ENCODE data around the gene DNAJC16.

Gene DNAJC16

GRCh38 chr1:15526490-15527339, at the start of gene DNAJC16 (continued):
- no peak for TF ChIP-seq ZNF37A (tag by site-specific recombination; IDR thresholded peaks at IDR 0.05)
- TF ChIP-seq, protein P1, sequence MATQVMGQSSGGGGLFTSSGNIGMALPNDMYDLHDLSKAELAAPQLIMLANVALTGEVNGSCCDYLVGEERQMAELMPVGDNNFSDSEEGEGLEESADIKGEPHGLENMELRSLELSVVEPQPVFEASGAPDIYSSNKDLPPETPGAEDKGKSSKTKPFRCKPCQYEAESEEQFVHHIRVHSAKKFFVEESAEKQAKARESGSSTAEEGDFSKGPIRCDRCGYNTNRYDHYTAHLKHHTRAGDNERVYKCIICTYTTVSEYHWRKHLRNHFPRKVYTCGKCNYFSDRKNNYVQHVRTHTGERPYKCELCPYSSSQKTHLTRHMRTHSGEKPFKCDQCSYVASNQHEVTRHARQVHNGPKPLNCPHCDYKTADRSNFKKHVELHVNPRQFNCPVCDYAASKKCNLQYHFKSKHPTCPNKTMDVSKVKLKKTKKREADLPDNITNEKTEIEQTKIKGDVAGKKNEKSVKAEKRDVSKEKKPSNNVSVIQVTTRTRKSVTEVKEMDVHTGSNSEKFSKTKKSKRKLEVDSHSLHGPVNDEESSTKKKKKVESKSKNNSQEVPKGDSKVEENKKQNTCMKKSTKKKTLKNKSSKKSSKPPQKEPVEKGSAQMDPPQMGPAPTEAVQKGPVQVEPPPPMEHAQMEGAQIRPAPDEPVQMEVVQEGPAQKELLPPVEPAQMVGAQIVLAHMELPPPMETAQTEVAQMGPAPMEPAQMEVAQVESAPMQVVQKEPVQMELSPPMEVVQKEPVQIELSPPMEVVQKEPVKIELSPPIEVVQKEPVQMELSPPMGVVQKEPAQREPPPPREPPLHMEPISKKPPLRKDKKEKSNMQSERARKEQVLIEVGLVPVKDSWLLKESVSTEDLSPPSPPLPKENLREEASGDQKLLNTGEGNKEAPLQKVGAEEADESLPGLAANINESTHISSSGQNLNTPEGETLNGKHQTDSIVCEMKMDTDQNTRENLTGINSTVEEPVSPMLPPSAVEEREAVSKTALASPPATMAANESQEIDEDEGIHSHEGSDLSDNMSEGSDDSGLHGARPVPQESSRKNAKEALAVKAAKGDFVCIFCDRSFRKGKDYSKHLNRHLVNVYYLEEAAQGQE (tag by site-specific recombination; IDR thresholded peaks at IDR 0.05), result no peak
- TF ChIP-seq, protein P2, sequence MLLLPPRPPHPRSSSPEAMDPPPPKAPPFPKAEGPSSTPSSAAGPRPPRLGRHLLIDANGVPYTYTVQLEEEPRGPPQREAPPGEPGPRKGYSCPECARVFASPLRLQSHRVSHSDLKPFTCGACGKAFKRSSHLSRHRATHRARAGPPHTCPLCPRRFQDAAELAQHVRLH (tag by site-specific recombination; IDR thresholded peaks at IDR 0.05), result peak; percentile 53; the same call in 1 of the 2 replicates
- no peak for TF ChIP-seq ZNF837 (tag by site-specific recombination; IDR thresholded peaks at IDR 0.05)
- no peak for TF ChIP-seq ZNF221 (tag by site-specific recombination; IDR thresholded peaks at IDR 0.05; ENCODE audit: borderline replicate concordance)
- TF ChIP-seq ZNF335 (tag by site-specific recombination; conservative IDR thresholded peaks at IDR 0.05), result peak; percentile 86
- TF ChIP-seq ZNF555 (tag by site-specific recombination; conservative IDR thresholded peaks at IDR 0.05), result no peak
- TF ChIP-seq ZNF530 (tag by site-specific recombination; IDR thresholded peaks at IDR 0.05; ENCODE audit: low read depth), result no peak
- peak; percentile 72; the same call in 1 of the 2 replicates for TF ChIP-seq PRDM4 (tag by site-specific recombination; IDR thresholded peaks at IDR 0.05)
- TF ChIP-seq ZEB2 (tag by site-specific recombination; IDR thresholded peaks at IDR 0.05), result peak; percentile 92
- TF ChIP-seq ZBTB21 (tag by site-specific recombination; IDR thresholded peaks at IDR 0.05), result peak; percentile 51; the same call in 1 of the 2 replicates
- TF ChIP-seq ZNF366 (tag by site-specific recombination; conservative IDR thresholded peaks at IDR 0.05), result no peak
- TF ChIP-seq ZNF707 (tag by site-specific recombination; IDR thresholded peaks at IDR 0.05), result no peak
- TF ChIP-seq ZNF791 (tag by site-specific recombination; IDR thresholded peaks at IDR 0.05), result no peak
- TF ChIP-seq, protein P3, sequence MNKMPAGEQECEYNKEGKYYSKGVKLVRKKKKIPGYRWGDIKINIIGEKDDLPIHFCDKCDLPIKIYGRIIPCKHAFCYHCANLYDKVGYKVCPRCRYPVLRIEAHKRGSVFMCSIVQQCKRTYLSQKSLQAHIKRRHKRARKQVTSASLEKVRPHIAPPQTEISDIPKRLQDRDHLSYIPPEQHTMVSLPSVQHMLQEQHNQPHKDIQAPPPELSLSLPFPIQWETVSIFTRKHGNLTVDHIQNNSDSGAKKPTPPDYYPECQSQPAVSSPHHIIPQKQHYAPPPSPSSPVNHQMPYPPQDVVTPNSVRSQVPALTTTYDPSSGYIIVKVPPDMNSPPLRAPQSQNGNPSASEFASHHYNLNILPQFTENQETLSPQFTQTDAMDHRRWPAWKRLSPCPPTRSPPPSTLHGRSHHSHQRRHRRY (tag by site-specific recombination; IDR thresholded peaks at IDR 0.05), result no peak
- TF ChIP-seq ZXDB (tag by site-specific recombination; IDR thresholded peaks at IDR 0.05), result peak; percentile 88
- TF ChIP-seq PBX3 (CRISPR knock-in tag; IDR thresholded peaks at IDR 0.05), result no peak
- peak; percentile 81 for TF ChIP-seq KLF16 (tag by site-specific recombination; IDR thresholded peaks at IDR 0.05)
- peak; percentile 68 for TF ChIP-seq GLIS1 (tag by site-specific recombination; IDR thresholded peaks at IDR 0.05)
- TF ChIP-seq, protein P4, sequence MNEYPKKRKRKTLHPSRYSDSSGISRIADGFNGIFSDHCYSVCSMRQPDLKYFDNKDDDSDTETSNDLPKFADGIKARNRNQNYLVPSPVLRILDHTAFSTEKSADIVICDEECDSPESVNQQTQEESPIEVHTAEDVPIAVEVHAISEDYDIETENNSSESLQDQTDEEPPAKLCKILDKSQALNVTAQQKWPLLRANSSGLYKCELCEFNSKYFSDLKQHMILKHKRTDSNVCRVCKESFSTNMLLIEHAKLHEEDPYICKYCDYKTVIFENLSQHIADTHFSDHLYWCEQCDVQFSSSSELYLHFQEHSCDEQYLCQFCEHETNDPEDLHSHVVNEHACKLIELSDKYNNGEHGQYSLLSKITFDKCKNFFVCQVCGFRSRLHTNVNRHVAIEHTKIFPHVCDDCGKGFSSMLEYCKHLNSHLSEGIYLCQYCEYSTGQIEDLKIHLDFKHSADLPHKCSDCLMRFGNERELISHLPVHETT (tag by site-specific recombination; IDR thresholded peaks at IDR 0.05), result peak; percentile 73
- no peak for TF ChIP-seq ZSCAN16 (tag by site-specific recombination; IDR thresholded peaks at IDR 0.05)
- no peak for TF ChIP-seq BCL11B (tag by site-specific recombination; IDR thresholded peaks at IDR 0.05; ENCODE audit: low read depth)
